HG03469 (cell line): ENCODE measurements around the gene OR12D1.
"Not testable (repeated sequence)": the region's sequence is repeated elsewhere in the genome, so short reads cannot be mapped to it uniquely, and the experiment has no call there.

Experiments
- ATAC-seq: cut with Tn5 transposase; IDR thresholded peaks from one replicate; pipeline ENCODE4 v1.9.1; 2021; ENCODE audit warnings: mild to moderate bottlenecking, moderate library complexity, moderate number of reproducible peaks; ENCODE audit not compliant: unreplicated experiment

The OR12D1 gene

DNA sequence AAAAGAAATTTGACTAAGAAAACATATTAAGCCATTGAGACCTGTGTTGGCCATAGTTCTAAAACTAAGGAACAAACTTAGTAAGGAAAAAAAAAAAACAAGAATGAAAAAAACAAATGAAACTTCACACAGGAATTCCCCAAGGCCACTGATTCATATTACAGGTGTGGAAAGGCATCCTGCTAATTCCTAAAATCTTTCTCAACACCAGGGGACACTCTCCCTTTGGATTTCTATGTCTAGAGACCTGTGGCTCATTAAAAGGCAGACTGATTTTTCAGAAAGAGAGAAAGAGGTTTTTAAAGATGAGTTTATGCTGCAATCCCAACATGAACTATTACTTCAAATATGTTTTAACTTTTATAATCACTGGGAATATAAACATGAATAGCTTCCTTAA lies at the start of gene OR12D1:
OR12D1 (plus strand) TSS at position 341 of the 400 bp plus-strand sequence.
- ATAC-seq: no peak

- ATAC-seq: no peak
Measured at GRCh38 chr6:29368765-29369164, 46.0 kb upstream of the OR12D1 start, which contains the start of gene OR5V1. Gene OR5V1 (minus strand): TSS chr6:29368865. CDS start chr6:29356195, 12,670 bp downstream.

DNA sequence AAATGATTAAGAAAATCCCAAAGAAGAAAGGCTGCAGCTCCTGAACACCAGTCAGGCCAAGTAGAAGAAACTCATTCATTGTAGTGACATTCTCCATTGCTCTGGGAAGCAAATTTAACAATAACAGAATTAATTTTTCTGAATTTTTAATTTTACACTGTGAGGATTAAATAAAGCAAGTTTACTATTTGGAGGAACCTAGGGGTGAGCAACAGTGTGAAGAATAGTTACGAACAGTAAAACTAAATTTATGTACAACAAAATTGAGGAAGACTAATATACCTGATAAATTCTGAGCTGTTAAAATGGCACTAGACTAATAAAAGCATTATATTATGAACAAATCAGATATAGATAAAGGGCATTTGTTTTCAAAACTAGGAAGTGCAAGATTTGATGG lies 39.5 kb upstream of the OR12D1 start, which contains the start of gene OR12D3:
OR12D3 (minus strand) TSS at position 101 of the 400 bp plus-strand sequence; CDS start at position 97, 4 bp downstream.
- no peak for ATAC-seq

GRCh38 chr6:29376003-29376402 lies 38.7 kb upstream of the OR12D1 start:
- ATAC-seq: no peak

DNA sequence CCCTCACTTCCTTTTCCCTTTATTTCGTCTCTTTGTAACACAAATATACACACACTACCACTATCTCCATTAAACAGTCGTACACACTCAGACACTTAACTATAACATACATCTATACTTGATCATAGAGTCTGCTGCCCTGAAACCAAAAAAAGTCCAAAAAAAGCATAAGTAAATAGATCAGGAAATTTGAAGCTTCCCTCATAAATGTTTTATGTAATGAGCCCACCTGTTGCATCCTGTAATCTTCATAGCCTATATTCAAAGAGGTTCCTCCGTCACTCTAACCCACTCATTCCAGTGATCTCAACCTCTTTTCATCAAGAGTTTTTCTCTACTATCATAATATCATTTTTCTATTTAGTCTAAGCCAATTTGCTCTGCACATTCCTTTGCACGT lies 26.2 kb upstream of the OR12D1 start:
- ATAC-seq: no peak

DNA sequence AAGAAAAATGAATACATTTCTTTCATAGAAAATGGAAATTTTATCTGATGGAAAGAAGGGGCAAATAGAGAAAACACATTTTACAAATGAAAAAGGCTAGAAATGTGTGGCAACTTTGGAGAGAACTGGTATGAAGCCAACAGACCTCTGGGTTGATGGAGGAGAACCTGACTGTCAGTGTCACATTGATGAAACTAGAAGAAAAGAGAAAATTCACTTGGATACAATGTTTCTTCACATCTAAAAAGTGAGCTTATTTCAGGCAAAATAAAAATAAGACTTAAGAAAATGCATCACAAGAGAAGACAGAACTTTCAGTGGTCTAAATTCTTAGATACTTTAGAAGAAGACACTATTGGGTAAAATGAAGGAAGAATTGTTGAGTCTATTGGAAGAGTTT lies 19.4 kb upstream of the OR12D1 start, which contains the start of gene OR12D2:
OR12D2 (plus strand) TSS at position 301 of the 400 bp plus-strand sequence. CDS start 1,069 bp downstream, outside the sequence.
- no peak for ATAC-seq

- ATAC-seq: no peak
Measured at GRCh38 chr6:29399525-29399924, 15.2 kb upstream of the OR12D1 start.

DNA sequence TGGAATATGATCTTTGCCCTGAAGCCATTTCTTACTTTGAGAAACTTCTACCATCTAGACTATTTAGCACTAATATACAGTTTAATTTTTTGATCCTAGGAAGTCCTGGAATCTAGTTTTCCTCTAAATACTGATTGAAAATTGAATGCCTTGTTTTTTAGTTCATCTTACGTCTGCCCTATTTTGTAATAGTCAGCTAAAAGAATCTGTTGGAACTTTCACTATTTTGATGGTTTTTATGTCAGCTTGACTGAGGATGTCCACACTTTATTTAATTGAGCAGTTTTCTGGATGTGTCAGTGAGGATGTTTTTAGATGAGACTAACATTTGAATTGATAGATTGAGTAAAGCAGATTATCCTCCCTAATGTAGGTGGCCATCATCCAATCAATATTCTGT lies 10.9 kb upstream of the OR12D1 start:
- no peak for ATAC-seq

DNA sequence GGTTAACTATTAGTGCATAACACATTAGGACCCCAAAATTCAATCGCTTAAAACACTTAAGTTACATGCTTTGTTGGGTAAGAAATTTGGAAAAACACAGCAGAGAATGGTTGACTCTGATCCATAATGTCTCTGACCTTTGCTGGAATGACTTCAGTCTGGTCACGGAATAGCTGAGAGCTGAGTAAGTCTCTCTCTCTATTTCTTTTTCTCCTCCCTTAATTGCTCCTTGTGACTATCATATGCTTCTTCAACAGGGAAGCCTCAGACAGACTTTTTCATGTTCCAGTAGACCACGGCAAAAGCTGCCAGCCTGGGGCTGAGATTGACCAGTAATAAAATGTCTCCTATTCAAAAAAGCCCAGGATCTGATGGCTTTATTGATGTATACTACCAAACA lies 4.8 kb downstream of the OR12D1 start:
- ATAC-seq: no peak

DNA sequence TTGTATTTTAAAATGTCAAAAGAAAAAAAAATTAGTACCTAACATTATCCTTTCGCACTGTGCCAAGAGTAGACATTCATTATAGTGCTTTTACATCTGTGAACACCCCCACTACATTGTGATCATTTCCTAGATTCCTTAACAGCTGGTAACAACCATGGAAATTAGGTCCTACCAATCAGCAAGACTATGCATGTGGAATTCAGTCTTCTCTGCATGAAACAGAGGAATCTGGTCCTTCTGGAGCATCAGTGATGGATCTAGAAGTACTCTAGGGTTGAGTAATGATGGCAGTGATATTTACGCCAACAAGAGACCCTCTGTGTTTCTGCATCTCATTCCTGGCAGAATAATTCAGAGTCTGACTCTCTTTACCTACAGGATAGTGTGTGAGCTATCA lies 9.4 kb downstream of the OR12D1 start:
- no peak for ATAC-seq

DNA sequence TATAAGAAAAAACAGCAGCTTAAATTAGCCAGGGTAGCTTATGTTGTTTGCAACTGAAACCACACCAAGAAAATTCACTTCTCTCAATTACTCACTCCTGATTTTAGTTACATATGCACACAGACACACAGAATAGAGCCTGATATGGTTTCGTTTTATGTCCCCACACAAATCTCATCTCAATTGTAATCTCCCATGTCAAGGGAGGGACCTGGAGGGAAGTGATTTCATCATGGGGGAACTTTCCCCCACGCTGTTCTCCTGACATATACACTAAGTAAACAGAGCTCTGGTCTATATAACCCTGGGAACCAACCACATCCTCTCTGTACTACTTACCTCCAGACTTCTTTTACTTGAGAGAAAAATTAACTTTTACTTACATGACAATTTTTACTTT lies 9.8 kb downstream of the OR12D1 start:
- no peak for ATAC-seq

GRCh38 chr6:29425075-29425474 lies 10.3 kb downstream of the OR12D1 start:
- no peak for ATAC-seq

DNA sequence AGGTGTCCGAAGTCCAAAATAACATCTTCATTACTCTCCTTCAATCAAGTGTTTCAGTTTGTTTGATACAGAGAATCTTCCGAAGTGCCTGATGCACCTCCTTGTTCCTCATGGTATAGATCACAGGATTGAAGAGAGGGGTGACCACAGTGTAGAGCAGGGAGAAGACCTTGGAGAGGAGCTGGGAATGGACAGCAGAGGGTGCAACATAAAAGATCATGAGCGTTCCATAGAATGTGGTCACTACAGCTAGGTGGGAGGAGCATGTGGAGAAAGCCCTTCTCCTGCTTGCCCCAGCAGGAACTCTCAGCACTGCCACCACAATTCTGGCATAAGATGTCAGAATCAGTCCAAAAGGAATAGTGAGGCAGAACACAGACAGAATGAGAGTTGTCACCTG lies 11.9 kb downstream of the OR12D1 start:
- no peak for ATAC-seq

DNA sequence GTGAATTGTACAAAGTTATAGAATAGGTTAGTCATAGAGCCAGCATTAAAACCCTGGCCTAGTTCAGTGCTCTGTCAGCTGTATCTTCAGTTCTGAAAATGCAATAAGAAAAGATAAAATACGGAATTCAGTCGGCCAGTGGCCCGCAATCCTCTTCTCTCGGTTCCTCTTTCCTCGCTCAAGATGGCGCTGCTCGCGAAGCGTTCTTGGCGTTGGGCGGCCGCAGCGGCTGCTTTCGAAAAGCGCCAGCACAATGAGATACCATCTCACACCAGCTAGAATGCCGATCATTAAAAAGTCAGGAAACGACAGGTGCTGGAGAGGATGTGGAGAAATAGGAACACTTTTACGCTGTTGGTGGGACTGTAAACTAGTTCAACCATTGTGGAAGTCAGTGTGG lies 22.0 kb downstream of the OR12D1 start:
- ATAC-seq: not testable (repeated sequence)

GRCh38 chr6:29439006-29439405 lies 24.3 kb downstream of the OR12D1 start, which contains the start of gene OR10C1:
Gene OR10C1 (plus strand): TSS chr6:29439306. CDS start chr6:29440016, 710 bp downstream.
- no peak for ATAC-seq

DNA sequence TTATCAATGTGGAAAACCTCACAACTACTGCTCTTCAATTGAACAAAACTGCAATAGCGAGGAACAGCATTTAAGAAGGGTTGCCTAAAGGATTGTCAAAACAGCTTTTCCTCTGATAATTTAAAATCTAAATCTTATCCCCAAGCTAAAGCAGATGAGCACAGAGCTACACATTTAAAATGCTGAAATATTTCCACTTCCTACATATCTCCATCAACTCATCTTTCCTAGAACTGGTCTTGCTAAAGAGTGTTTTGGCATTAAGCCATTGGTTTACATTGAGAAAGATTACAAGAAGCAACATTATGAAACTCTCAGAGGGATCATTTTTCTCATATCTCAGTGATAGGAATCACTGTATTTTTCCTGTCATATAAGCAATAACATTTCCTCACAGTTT lies 28.0 kb downstream of the OR12D1 start:
- ATAC-seq: no peak

DNA sequence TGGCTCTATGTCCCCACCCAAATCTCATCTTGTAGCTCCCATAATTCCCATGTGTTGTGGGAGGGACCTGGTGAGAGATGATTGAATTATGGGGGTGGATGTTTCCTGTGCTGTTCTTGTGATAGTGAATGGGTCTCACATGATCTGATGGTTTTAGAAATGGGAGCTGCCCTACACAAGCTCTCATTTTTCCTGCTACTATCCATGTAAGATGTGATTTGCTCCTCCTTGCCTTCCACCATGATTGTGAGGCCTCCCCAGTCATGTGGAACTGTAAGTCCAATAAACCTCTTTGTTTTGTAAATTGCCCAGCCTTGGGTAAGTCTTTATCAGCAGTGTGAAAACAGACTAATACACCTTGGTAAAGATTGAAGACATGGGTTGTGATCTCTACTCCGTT lies 29.3 kb downstream of the OR12D1 start:
- ATAC-seq: not testable (repeated sequence)

DNA sequence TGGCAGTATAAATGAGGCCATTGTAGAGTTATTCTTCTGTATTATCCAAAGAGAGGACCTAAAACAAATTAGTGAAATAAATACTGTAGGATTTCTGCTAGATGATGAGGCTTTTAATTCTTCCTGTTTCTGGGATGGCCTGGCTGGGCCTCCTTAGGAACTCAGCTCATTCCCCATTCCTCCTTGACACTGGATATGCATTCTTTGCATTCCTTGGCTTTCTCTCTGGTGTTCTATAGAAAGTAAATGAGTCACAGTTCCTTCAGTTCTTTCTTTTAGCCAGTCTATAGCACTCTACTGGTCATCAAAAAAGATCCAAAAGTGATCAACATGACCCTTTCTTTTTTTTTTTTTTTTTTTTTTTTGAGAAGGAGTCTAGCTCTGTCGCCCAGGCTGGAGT lies 32.9 kb downstream of the OR12D1 start:
- ATAC-seq: no peak

GRCh38 chr6:29451471-29452193 lies 36.9 kb downstream of the OR12D1 start:
- no peak for ATAC-seq

DNA sequence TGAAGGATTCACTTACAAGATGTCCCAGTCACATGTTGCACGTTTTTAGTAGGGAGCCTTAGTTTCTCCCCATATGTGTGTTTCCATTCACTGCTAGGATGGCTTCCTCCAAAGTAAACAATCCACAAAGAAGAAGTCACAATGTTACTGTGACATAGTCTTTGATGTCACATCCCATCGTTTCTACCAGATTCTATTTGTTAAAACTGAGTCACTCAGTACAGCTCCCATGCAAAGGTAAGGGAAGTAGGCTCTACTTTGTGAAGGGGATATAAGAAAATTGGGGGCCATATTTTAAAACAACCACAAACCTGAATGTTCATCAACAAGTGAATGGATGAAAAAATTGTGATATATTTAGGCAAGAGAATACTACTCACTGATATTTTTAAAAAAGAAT lies 42.2 kb downstream of the OR12D1 start, which contains the start of the genes OR11A1 and OR2H1:
OR11A1 (minus strand) TSS at position 101 of the 400 bp plus-strand sequence. CDS start 29,430 bp downstream, outside the sequence.
OR2H1 (plus strand) TSS at position 185 of the 400 bp plus-strand sequence. CDS start 4,615 bp downstream, outside the sequence.
- ATAC-seq: no peak

- no peak for ATAC-seq
Measured at GRCh38 chr6:29461021-29461814, 46.5 kb downstream of the OR12D1 start.
